Stimulated activated CD4-positive, alpha-beta T cell treated with anti-CD3 and anti-CD28 coated beads, TNF-alpha, amount 100 ng/mL, for 24 hours (primary cell): Measurements from ENCODE around the gene TRPM3.

Experiments
- DNase-seq, 3 experiments: peaks; one replicate each; pipeline ENCODE4 v3.0.0-alpha.2; 2020; ENCODE audit warnings: low read depth in 3 of 3

The TRPM3 gene

DNA sequence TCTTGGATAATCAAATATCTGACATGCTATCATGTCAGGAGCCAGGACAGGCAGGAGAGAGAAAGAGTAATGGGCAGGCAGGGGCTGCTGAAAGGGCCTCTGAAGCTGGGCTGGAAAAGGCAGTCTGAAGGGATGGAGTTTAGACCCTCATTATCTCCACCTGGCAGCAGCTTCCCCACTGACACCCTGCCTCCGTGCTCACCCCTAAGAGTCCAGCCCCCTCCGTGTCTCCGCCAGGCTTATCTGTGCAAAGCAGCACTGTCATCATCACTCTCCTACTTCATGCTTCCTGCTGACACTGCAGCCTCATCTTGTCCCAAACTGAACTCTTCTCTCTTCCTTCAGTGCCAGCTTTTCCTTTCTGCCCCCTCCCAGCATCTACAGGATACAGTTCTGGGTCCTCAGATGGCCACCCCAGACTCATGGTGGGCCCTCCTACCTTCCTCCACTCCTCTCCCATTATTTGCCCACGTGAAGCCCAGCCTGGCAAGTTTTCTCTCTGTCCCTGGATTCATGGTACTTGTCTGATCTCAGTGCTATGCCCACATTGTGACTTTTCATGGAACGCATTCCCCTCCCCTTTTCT, 636.1 kb downstream of the TRPM3 start:
- no peak for DNase-seq

GRCh38 chr9:70484232-70485130, 636.9 kb downstream of the TRPM3 start:
- DNase-seq = no peak

- no peak for DNase-seq
Measured at GRCh38 chr9:70481471-70481870, 640.0 kb downstream of the TRPM3 start.

DNA sequence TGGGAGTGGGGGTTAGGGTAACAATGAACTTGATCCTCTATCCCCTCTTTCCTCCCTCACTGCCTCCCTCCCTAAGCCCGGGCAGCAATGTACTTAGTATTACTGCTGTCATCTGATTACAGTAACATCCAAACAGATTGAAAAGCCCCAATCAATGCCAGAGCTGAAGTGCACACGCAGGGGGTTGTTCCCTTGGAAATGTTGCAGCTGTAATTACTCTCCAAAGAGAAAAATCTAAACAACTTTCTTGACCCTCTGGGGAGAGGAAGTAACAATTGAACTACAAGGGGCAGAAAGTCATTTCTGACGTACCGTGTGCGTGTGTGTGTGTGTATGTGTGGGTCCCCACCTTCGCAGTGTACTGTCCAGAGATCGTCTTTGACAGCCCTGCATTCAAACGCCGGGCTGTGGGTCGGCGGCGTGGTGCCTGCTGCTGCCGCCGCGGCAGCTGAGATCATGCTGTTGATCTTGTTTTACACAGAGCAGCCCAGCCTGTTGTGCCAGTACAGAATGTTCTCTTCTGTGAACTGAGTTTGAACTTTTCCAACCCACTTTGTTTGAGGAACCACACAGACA, 640.9 kb downstream of the TRPM3 start:
- DNase-seq = no peak

DNA sequence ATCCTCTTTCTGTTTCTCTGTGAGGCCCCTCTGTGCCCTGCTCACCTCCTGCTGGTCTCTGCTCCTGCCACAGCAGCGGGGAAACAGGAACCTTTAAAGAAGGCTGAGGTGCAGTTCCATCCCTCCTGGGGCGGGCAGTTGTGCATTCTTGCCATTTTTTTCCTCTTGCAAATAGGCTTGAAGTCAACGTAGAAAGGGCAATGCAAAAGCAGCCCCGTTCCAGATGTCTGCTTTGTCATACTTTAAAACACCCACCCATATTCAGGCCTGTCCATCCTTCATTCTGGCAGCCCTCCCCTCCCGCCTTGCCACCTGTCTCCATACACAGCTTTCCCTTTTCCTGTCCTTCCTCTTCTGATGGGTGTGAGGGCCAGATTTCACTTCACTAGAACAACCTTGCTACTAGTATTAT, 641.5 kb downstream of the TRPM3 start:
- no peak for DNase-seq
